ENCODE measurements around the gene EXOSC7. TPM values are rescaled to one million over a fixed set of nuclear protein-coding genes. Genes with fewer than 3 reads are reported as not detected.

EXOSC7 gene
- total and polyA plus RNA-seq, 9 of the 15 experiments (the other 6 are each of a cell fraction or from before 2014, with no cell fraction given), result 88.5 to 237 (median 112) TPM

- TF ChIP-seq ARID3A (IDR thresholded peaks at IDR 0.05; ENCODE audit: borderline replicate concordance, low read depth, low read length), result 0 out of 2 replicates have a peak, but pooled peaks have one; percentile 81
- no peak for TF ChIP-seq OTX1 (CRISPR knock-in tag; IDR thresholded peaks at IDR 0.05)
- no peak for TF ChIP-seq ZNF507 (tag; conservative IDR thresholded peaks at IDR 0.05)
- peak; percentile 58; the same call in 1 of the 2 replicates for TF ChIP-seq NFE2L1 (tag; IDR thresholded peaks at IDR 0.05; ENCODE audit: borderline replicate concordance, low read depth)
- TF ChIP-seq POLR3A (IDR thresholded peaks at IDR 0.05; ENCODE audit: borderline replicate concordance, extremely low read depth, insufficient read depth, insufficient read length), result no peak
- TF ChIP-seq RFX7 (CRISPR knock-in tag; IDR thresholded peaks at IDR 0.05), result no peak
- TF ChIP-seq FOSL1 (tag; conservative IDR thresholded peaks at IDR 0.05), result peak; percentile 97
These were observed 67.8 kb downstream of the EXOSC7 start (continued) for GRCh38 chr3:45043728-45044299.

- ChIA-PET CTCF (ENCODE audit: low intra/inter-chr PET ratio) (no interaction called here), POLR2A (interaction anchor here (0.6 to 1.1 kb wide), 2 partner anchors 14 to 56 kb away, joined by 3 to 4 read pairs; no protein-coding TSS in a partner anchor)
- no peak overlapping the region for H3K9ac ChIP-seq (ENCODE audit: insufficient read depth in 1 of 2, low read depth in 2 of 2, low read length in 2 of 2)
- WGBS (ENCODE audit: insufficient coverage, low coverage, missing lambda C conversion rate), result 45% methylated on average over 4 of the region's 4 CpGs
- DNase-seq (ENCODE audit: extremely low read depth in 1 of 4, low spot score in 3 of 4) (no peak), ATAC-seq (no peak; the same call in 2 of the 3 replicates), FAIRE-seq (no peak)
- H3K27me3 ChIP-seq (ENCODE audit: control insufficient read depth in 2 of 2, insufficient read depth in 2 of 2, low read length in 2 of 2), result no peaks in the 10 kb centered on the region
- intact Hi-C loops (cut with micrococcal nuclease), result no loop called here
- no TSS peak for BruUV-seq (replicated peaks)
- H3K36me3 ChIP-seq (ENCODE audit: control insufficient read depth, insufficient read depth, low read length), result no peaks in the 10 kb centered on the region
- TF ChIP-seq BDP1 (IDR thresholded peaks at IDR 0.05; ENCODE audit: insufficient read depth, insufficient read length) (no peak), GATAD2A (IDR thresholded peaks at IDR 0.05) (no peak), SMARCE1 (IDR thresholded peaks at IDR 0.05) (no peak)
- peak overlapping the region; percentile 2; the same call in 1 of the 2 replicates for H2AFZ ChIP-seq (ENCODE audit: low read depth, low read length)
- H3K79me2 ChIP-seq (ENCODE audit: control insufficient read depth, insufficient read depth, low read length), result no peaks in the 10 kb centered on the region
- H3K4me2 ChIP-seq (ENCODE audit: insufficient read depth, low read length), result no peak overlapping the region
- H3K4me1 ChIP-seq (replicated peaks in 1 of 2; ENCODE audit: control insufficient read depth in 2 of 2, insufficient read depth in 2 of 2, low read length in 2 of 2), result peaks cover 16 to 38% of the 10 kb centered on the region in 2 experiments
- no peak overlapping the region for H3K4me3 ChIP-seq
- H3K9me1 ChIP-seq (ENCODE audit: control insufficient read depth, insufficient read depth, low read length), result no peaks in the 10 kb centered on the region
- no peak overlapping the region for H3K27ac ChIP-seq (ENCODE audit: extremely low read depth, low read depth, low read length)
- H4K20me1 ChIP-seq (replicated peaks; ENCODE audit: control insufficient read depth, insufficient read depth, low read length), result no peaks in the 10 kb centered on the region
- no peaks in the 10 kb centered on the region for H3K9me3 ChIP-seq (replicated peaks; ENCODE audit: control insufficient read depth, insufficient read depth, low read depth, low read length)
- in situ Hi-C loops (cut with MboI), result loop anchor here (25.0 kb wide), 1 partner anchor 1364 kb away; the partner anchor contains the start of genes CCR5AS and CCRL2
These were observed 72.2 kb downstream of the EXOSC7 start for GRCh38 chr3:45048244-45048643.

Measured in K562 (cell line).